ENCODE measurements around the gene ARID2. TPM values are rescaled to one million over a fixed set of nuclear protein-coding genes. Genes with fewer than 3 reads are reported as not detected.

ARID2 gene
- total and polyA plus RNA-seq, 8 donors = 6.1 to 25.6 (median 13.8) TPM

GRCh38 chr12:45773747-45774146 is 44.2 kb downstream of the ARID2 start:
- ATAC-seq (peak in 1 of 4 donors; percentile 56), FAIRE-seq (no peak), DNase-seq (no peak)
- 80 to 93% methylated on average over 1 of the region's 1 CpG for WGBS, 2 donors
- Histone ChIP-seq H3K4me1 (peaks cover 0 to 17% (median 17%) of the 10 kb centered on the region in 3 donors), H3K36me3 (no peaks in the 10 kb centered on the region), H3K27ac (no peak overlapping the region), H3K27me3 (no peaks in the 10 kb centered on the region), H3K4me3 (no peak overlapping the region), H3K9me3 (no peaks in the 10 kb centered on the region)
- intact Hi-C loops (cut with DNase I) = no loop called here
- TF ChIP-seq CTCF (IDR thresholded peaks at IDR 0.05) = no peak

GRCh38 chr12:45774508-45775162 is 45.1 kb downstream of the ARID2 start:
- intact Hi-C loops (cut with DNase I) = no loop called here
- Histone ChIP-seq H3K4me3 (no peak overlapping the region), H3K36me3 (no peaks in the 10 kb centered on the region), H3K4me1 (peaks cover 0 to 17% (median 17%) of the 10 kb centered on the region in 3 donors), H3K9me3 (no peaks in the 10 kb centered on the region), H3K27me3 (no peaks in the 10 kb centered on the region), H3K27ac (no peak overlapping the region)
- FAIRE-seq (no peak), ATAC-seq (no peak), DNase-seq (no peak)
- TF ChIP-seq CTCF (IDR thresholded peaks at IDR 0.05) = no peak
- WGBS, 2 donors = 65 to 67% methylated on average over 5 of the region's 5 CpGs

GRCh38 chr12:45775465-45775864 is 46.0 kb downstream of the ARID2 start:
- ATAC-seq = peak in 1 of 4 donors; percentile 44
- WGBS, 2 donors = 74 to 84% methylated on average over 1 of the region's 1 CpG
- intact Hi-C loops (cut with DNase I) = no loop called here

GRCh38 chr12:45775964-45776363 is 46.5 kb downstream of the ARID2 start:
- Histone ChIP-seq H3K4me1 (peaks cover 0 to 17% (median 17%) of the 10 kb centered on the region in 3 donors), H3K36me3 (no peaks in the 10 kb centered on the region), H3K27ac (no peak overlapping the region), H3K4me3 (no peak overlapping the region), H3K9me3 (no peaks in the 10 kb centered on the region), H3K27me3 (no peaks in the 10 kb centered on the region)
- DNase-seq = no peak
- no peak for FAIRE-seq
- no peak for TF ChIP-seq CTCF (IDR thresholded peaks at IDR 0.05)
- WGBS, 2 donors = 7 to 8% methylated on average over 2 of the region's 2 CpGs
- intact Hi-C loops (cut with DNase I) = no loop called here
- ATAC-seq = peak in 2 of 4 donors; percentile 36 to 57

More at GRCh38 chr12:45775465-45775864, 46.0 kb downstream of the ARID2 start:
- Histone ChIP-seq H3K9me3 (no peaks in the 10 kb centered on the region), H3K27me3 (no peaks in the 10 kb centered on the region), H3K4me1 (peaks cover 0 to 17% (median 17%) of the 10 kb centered on the region in 3 donors), H3K4me3 (no peak overlapping the region), H3K36me3 (no peaks in the 10 kb centered on the region), H3K27ac (no peak overlapping the region)
- FAIRE-seq = no peak
- DNase-seq = no peak
- no peak for TF ChIP-seq CTCF (IDR thresholded peaks at IDR 0.05)

GRCh38 chr12:45779936-45780335 is 50.4 kb downstream of the ARID2 start:
- intact Hi-C loops (cut with DNase I) = no loop called here
- ATAC-seq = no peak
- no peaks in the 10 kb centered on the region for H3K36me3 ChIP-seq
- H3K4me3 ChIP-seq = no peak overlapping the region
- H3K27me3 ChIP-seq = no peaks in the 10 kb centered on the region
- no peaks in the 10 kb centered on the region for H3K9me3 ChIP-seq
- no peak for DNase-seq
- peaks cover 0 to 6% (median 0%) of the 10 kb centered on the region in 3 donors for H3K4me1 ChIP-seq
- TF ChIP-seq CTCF (IDR thresholded peaks at IDR 0.05) = no peak
- no peak for FAIRE-seq
- H3K27ac ChIP-seq = no peak overlapping the region

Data from pancreas (tissue), 10 donors.